Motor neuron (in vitro differentiated cells): ENCODE results near the gene KRTAP10-11. TPM values are rescaled to one million over a fixed set of nuclear protein-coding genes. Genes with fewer than 3 reads are reported as not detected.
"Not testable (repeated sequence)": the region's sequence is repeated elsewhere in the genome, so short reads cannot be mapped to it uniquely, and the experiment has no call there.

Source experiments
- ATAC-seq, 8 experiments: fragments of 200-7000 bp; cut with Tn5 transposase; replicated peaks in 6 of 8; 2 replicates each; pipeline ENCODE4 v1.8.0; 2021; ENCODE audit warnings: mild to moderate bottlenecking in 8 of 8, moderate library complexity in 8 of 8
- H3K27ac ChIP-seq, 2 donors: fragments of 250-450 bp; sonication (Bioruptor Pico); 2 replicates each; pipeline ENCODE4 v1.9.0; 2021; ENCODE audit warnings: antibody characterized with exemption in 2 of 2, mild to moderate bottlenecking in 2 of 2, moderate library complexity in 1 of 2
- H3K4me1 ChIP-seq, 2 donors: fragments of 250-450 bp; sonication (Bioruptor Pico); replicated peaks in 1 of 2; 2 replicates each; pipeline ENCODE4 v1.6.1; 2021; ENCODE audit warnings: antibody characterized with exemption in 2 of 2, mild to moderate bottlenecking in 2 of 2, moderate library complexity in 1 of 2
- H3K4me3 ChIP-seq, 5 donors: fragments of 250-450 bp; sonication (Bioruptor Pico); 2 replicates each; pipeline ENCODE4 v1.9.0; 2021; ENCODE audit warnings: antibody characterized with exemption in 5 of 5, mild to moderate bottlenecking in 5 of 5, moderate library complexity in 4 of 5
- WGBS, 10 experiments: fragments of 450-650 bp; shearing (Covaris generic); methylation state at CpG; one replicate each; pipeline ENCODE4 v1.0.0; 2022; 5-methylcytosine and 5-hydroxymethylcytosine counted together
- in situ Hi-C, 9 experiments: fragments of 400-800 bp; cut with MboI; loops; one replicate each; pipeline ENCODE4 v1.15.0; 2021; ENCODE audit warnings: low sequenced_read_pairs in 9 of 9, low pct_unique_long_range_greater_than_20kb in 2 of 9; ENCODE audit not compliant: unreplicated experiment in 9 of 9
- total RNA-seq, 8 experiments: library from RNA; unstranded; fragments of 300-600 nt; gene quantifications; 2 replicates each; pipeline versions ENCODE4 v1.2.3 to v1.2.4, GENCODE V29; 2022

KRTAP10-11 gene
- total RNA-seq, 8 experiments from 2014 or later = 0.49 to 0.66 TPM; not detected in 6

GRCh38 chr21:44687671-44688070 lies 41.5 kb downstream of the KRTAP10-11 start:
- in situ Hi-C loops = no loop called here
- H3K4me1 ChIP-seq = peaks cover 4 to 22% of the 10 kb centered on the region in 2 donors
- H3K4me3 ChIP-seq = no peak overlapping the region
- no peak overlapping the region for H3K27ac ChIP-seq
- peak in 3 of 8 experiments; percentile 30 to 52 (median 32) for ATAC-seq
- 0 to 90% (median 50%) methylated on average over 1 to 9 of the region's 11 CpGs; no CpG with 5 or more reads in 1 of the 10 experiments for WGBS, 10 experiments

GRCh38 chr21:44689740-44690139 lies 43.5 kb downstream of the KRTAP10-11 start:
- ATAC-seq, H3K27ac ChIP-seq, H3K4me3 ChIP-seq, in situ Hi-C loops: not testable (repeated sequence)
- H3K4me1 ChIP-seq = peaks cover 4 to 22% of the 10 kb centered on the region in 2 donors
- 8 to 100% (median 86%) methylated on average over 1 to 2 of the region's 3 CpGs; no CpG with 5 or more reads in 5 of the 10 experiments for WGBS, 10 experiments

DNA sequence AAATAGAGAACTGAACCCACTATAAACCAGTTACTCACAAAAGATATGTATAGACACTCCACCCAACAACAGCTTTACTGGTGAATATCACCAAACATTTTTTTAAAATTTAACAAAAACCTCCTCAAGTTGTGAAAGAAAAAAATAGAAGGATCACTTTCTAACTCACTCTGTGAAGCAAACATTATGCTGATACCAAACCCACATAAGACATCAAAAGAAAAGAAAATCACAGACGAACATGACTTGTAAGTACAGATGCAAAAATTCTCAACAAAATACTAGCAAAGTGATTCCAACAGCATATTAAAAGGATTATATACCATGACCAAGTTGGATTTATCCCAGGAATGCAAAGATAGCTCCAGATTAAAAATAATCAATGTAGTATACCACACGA lies 45.5 kb downstream of the KRTAP10-11 start:
- H3K4me3 ChIP-seq = no peak overlapping the region
- ATAC-seq = no peak
- in situ Hi-C loops = no loop called here
- peaks cover 1 to 15% of the 10 kb centered on the region in 2 donors for H3K4me1 ChIP-seq
- 0 to 86% (median 33%) methylated on average over 1 to 2 of the region's 2 CpGs; no CpG with 5 or more reads in 1 of the 10 experiments for WGBS, 10 experiments
- H3K27ac ChIP-seq = no peak overlapping the region

GRCh38 chr21:44692798-44693512 lies 46.7 kb downstream of the KRTAP10-11 start:
- no peak for ATAC-seq
- Histone ChIP-seq H3K4me1 (peaks cover 0 to 8% of the 10 kb centered on the region in 2 donors), H3K4me3 (no peak overlapping the region), H3K27ac (no peak overlapping the region)
- in situ Hi-C loops = no loop called here
- WGBS, 10 experiments = 36 to 100% (median 65%) methylated on average over 1 to 2 of the region's 2 CpGs

DNA sequence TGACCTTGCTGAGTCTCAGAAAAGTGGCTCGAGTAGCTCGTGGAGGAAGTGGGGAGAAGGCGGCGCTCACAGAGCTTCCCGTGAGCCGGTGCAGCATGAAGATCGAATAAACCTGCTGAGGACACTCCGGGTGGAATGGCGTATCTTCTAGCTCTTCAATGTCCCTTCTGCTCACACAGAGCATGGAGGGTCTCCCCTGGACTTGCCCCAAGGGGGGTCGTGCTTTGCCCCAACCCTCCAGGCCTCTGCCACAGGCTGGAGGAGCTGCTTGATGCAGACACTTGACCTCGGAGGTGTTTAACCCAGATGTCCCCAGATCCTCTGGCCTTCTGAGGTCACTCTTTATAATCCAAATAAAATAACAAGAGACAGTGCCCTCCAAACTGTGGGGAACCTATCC lies 48.6 kb downstream of the KRTAP10-11 start:
- H3K4me3 ChIP-seq = no peak overlapping the region
- H3K4me1 ChIP-seq = peaks cover 0 to 14% of the 10 kb centered on the region in 2 donors
- in situ Hi-C loops = no loop called here
- no peak overlapping the region for H3K27ac ChIP-seq
- ATAC-seq = no peak
- whole genome bisulfite sequencing, 10 experiments = 30 to 93% (median 56%) methylated on average over 2 to 8 of the region's 11 CpGs; no CpG with 5 or more reads in 2 of the 10 experiments

- no peak overlapping the region for H3K27ac ChIP-seq
- in situ Hi-C loops = no loop called here
- ATAC-seq = no peak
- 6 to 100% (median 82%) methylated on average over 1 to 6 of the region's 8 CpGs; no CpG with 5 or more reads in 5 of the 10 experiments for WGBS, 10 experiments
- H3K4me1 ChIP-seq = peaks cover 3 to 18% of the 10 kb centered on the region in 2 donors
- no peak overlapping the region for H3K4me3 ChIP-seq
These were observed 49.0 kb downstream of the KRTAP10-11 start for GRCh38 chr21:44695184-44695583.

DNA sequence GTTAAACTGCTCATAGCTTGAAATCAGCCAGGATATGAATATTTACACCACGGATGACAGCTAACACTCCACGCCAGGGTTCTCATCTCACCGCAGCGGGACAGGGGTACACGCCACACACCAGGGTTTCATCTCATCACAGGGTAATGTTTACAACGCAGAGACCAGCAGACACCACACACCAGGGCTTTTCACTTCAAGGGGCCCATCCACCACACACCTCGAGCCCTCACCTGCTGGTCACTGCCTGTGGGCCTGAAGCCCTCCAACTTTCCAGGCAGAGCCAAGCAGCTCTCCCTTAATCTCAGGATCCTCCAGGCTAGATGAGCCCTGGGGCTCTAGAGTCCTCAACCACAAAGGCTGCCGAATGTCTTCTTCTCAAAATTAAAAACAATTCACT lies 49.4 kb downstream of the KRTAP10-11 start:
- Histone ChIP-seq H3K4me1 (peaks cover 5 to 21% of the 10 kb centered on the region in 2 donors), H3K27ac (no peak overlapping the region), H3K4me3 (no peak overlapping the region)
- in situ Hi-C loops = no loop called here
- ATAC-seq = no peak
- 10 to 100% (median 81%) methylated on average over 1 to 8 of the region's 8 CpGs; no CpG with 5 or more reads in 2 of the 10 experiments for WGBS, 10 experiments

DNA sequence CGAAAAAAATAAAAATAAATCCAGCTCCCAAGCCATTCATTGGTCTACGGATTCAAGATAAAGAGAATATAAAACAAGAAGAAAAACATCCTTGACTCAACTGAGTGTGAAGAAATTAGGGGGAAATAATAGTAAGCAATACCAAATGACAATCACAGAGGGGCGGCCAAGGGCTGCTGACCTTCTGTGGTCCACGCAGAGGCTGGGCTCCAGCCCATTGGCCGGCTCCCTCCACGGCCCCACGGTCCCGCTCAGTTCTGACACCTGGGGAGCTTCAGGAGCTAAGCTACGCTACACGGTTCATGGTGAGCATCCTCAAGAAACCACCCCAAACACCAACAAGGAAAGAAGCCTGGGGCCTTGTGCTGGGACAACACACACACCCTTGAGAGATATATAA lies 50.4 kb downstream of the KRTAP10-11 start:
- no peak overlapping the region for H3K4me3 ChIP-seq
- 38 to 100% (median 87%) methylated on average over 1 to 10 of the region's 10 CpGs for WGBS, 10 experiments
- H3K27ac ChIP-seq = no peak overlapping the region
- ATAC-seq = no peak
- in situ Hi-C loops = no loop called here
- H3K4me1 ChIP-seq = peaks cover 10 to 24% of the 10 kb centered on the region in 2 donors

Other genes starting within 250 kb of the KRTAP10-11 start
- 1 to 10 TPM in 5 of 8 experiments, under 1 TPM in 3; 0.18 to 4.8 (median 2.6) TPM for gene LRRC3, start 190.9 kb upstream of the KRTAP10-11 start, total RNA-seq
- gene KRTAP10-1, start 106.2 kb upstream of the KRTAP10-11 start, total RNA-seq = 1 to 10 TPM in 1 of 8 experiments, under 1 TPM in 2, not detected in 5; 0.18 to 1.1 (median 0.25) TPM
- 1 to 10 TPM in 1 of 8 experiments, under 1 TPM in 3, not detected in 4; 0.17 to 1.1 (median 0.47) TPM for gene KRTAP10-2, start 94.9 kb upstream of the KRTAP10-11 start, total RNA-seq
- 1 to 10 TPM in 1 of 8 experiments, under 1 TPM in 4, not detected in 3; 0.23 to 1.1 (median 0.46) TPM for gene KRTAP10-3, start 87.6 kb upstream of the KRTAP10-11 start, total RNA-seq
- under 1 TPM in 3 of 8 experiments, not detected in 5; 0.41 to 1.00 (median 0.87) TPM for gene KRTAP10-4, start 72.7 kb upstream of the KRTAP10-11 start, total RNA-seq
- 1 to 10 TPM in 1 of 8 experiments, under 1 TPM in 3, not detected in 4; 0.17 to 1.1 (median 0.43) TPM for gene KRTAP10-5, start 65.8 kb upstream of the KRTAP10-11 start, total RNA-seq
- gene KRTAP10-6, start 53.9 kb upstream of the KRTAP10-11 start, total RNA-seq = under 1 TPM in 4 of 8 experiments, not detected in 4; 0.23 to 0.71 (median 0.35) TPM
- gene KRTAP10-7, start 45.8 kb upstream of the KRTAP10-11 start, total RNA-seq = under 1 TPM in 3 of 8 experiments, not detected in 5; 0.13 to 0.47 (median 0.20) TPM
- under 1 TPM in 4 of 8 experiments, not detected in 4; 0.41 to 0.67 (median 0.44) TPM for gene KRTAP10-8, start 34.3 kb upstream of the KRTAP10-11 start, total RNA-seq
- gene KRTAP10-9, start 19.3 kb upstream of the KRTAP10-11 start, total RNA-seq = 1 to 10 TPM in 1 of 8 experiments, under 1 TPM in 4, not detected in 3; 0.18 to 1.0 (median 0.46) TPM
- gene KRTAP10-10, start 9.1 kb upstream of the KRTAP10-11 start, total RNA-seq = 1 to 10 TPM in 1 of 8 experiments, under 1 TPM in 3, not detected in 4; 0.17 to 1.1 (median 0.51) TPM
- gene KRTAP12-4, start 8.2 kb downstream of the KRTAP10-11 start, total RNA-seq = not detected
- gene KRTAP12-3, start 11.5 kb downstream of the KRTAP10-11 start, total RNA-seq = not detected
- not detected for gene KRTAP12-2, start 20.5 kb downstream of the KRTAP10-11 start, total RNA-seq
- under 1 TPM in 1 of 8 experiments, not detected in 7; 0.90 TPM for gene KRTAP12-1, start 35.7 kb downstream of the KRTAP10-11 start, total RNA-seq
- gene KRTAP10-12, start 50.8 kb downstream of the KRTAP10-11 start, total RNA-seq = under 1 TPM in 3 of 8 experiments, not detected in 5; 0.29 to 0.85 (median 0.56) TPM
- under 1 TPM in 7 of 8 experiments, not detected in 1; 0.21 to 0.66 (median 0.31) TPM for gene TSPEAR, start 65.2 kb downstream of the KRTAP10-11 start, total RNA-seq
- gene UBE2G2, start 155.4 kb downstream of the KRTAP10-11 start, total RNA-seq = 100 to 1,000 TPM in 2 of 8 experiments, 10 to 100 TPM in 6; 32.6 to 142 (median 54.7) TPM
- gene SUMO3, start 171.6 kb downstream of the KRTAP10-11 start, total RNA-seq = 100 to 1,000 TPM in 1 of 8 experiments, 10 to 100 TPM in 7; 46.6 to 103 (median 56.9) TPM
- gene PTTG1IP, start 227.3 kb downstream of the KRTAP10-11 start, total RNA-seq = 100 to 1,000 TPM in 3 of 8 experiments, 10 to 100 TPM in 5; 62.1 to 226 (median 85.5) TPM